ENCODE data around the gene TTC39A. TPM values are rescaled to one million over a fixed set of nuclear protein-coding genes. Genes with fewer than 3 reads are reported as not detected.

Gene TTC39A
- total RNA-seq, 2 donors from 2014 or later = 0.51 to 0.77 TPM

DNA sequence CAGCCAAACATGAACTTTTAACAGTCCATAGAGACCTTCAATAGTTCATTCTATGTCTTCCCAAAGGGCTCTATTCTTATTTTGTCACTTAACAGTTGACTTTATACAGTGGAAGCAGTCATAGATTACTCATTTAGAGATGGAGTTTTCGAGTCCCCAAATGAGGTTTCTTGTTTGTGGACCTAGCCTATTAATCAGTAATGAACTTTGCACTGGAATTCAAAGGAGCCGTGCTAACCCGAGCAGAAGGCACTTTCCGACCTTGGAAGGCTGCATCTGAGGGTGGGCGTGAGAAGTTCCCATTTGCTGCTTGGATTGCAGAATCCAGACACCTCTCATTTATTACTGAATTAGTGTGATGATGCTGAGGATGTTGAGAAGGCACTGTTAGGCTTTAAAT is 46.4 kb downstream of the TTC39A start:
- ATAC-seq (replicated peaks in 1 of 2) = peak in 1 of 2 donors; percentile 16
- Mint-ChIP-seq H3K27ac (no peak overlapping the region), H3K27me3 (ENCODE audit: low read depth) (no peaks in the 10 kb centered on the region)

DNA sequence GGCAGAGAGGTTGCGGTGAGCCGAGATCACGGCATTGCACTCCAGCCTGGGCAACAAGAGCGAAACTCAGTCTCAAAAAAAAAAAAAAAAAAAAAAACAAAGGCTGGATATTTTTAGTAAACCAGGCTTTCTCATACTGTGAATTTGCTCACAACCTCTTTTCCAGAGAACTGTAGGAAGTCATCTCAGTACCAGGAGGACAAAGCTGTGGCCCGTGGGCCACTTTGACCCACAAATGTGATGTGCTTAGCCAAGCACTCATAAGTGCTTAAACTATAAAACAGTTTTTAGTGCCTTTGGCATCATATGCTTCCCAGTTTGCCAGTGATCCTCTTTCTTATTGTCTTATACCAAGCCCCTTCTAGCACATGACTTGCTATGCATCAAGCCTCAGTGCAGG is 47.8 kb downstream of the TTC39A start:
- H3K4me1 Mint-ChIP-seq (ENCODE audit: low read depth) = peaks cover 30% of the 10 kb centered on the region
- no peaks in the 10 kb centered on the region for H3K27me3 Mint-ChIP-seq (ENCODE audit: low read depth)
- H3K27ac Mint-ChIP-seq = no peak overlapping the region
- H3K36me3 Mint-ChIP-seq (ENCODE audit: insufficient read depth in 2 of 2) = peaks cover 0 to 1% of the 10 kb centered on the region in 2 donors
- no peaks in the 10 kb centered on the region for H3K9me3 Mint-ChIP-seq
- DNase-seq (peak; percentile 30 to 36), ATAC-seq (replicated peaks in 1 of 2) (peak; percentile 73 to 74)
- peak overlapping the region in 1 of 2 donors; percentile 32 for H3K4me3 Mint-ChIP-seq

More for the DNA sequence above, 46.4 kb downstream of the TTC39A start:
- DNase-seq = no peak
- H3K4me3 Mint-ChIP-seq = peak overlapping the region; percentile 58 to 74
- H3K4me1 Mint-ChIP-seq (ENCODE audit: low read depth) = peaks cover 30% of the 10 kb centered on the region
- peaks cover 0 to 1% of the 10 kb centered on the region in 2 donors for H3K36me3 Mint-ChIP-seq (ENCODE audit: insufficient read depth in 2 of 2)
- no peaks in the 10 kb centered on the region for H3K9me3 Mint-ChIP-seq

- H3K9me3 Mint-ChIP-seq = no peaks in the 10 kb centered on the region
- ATAC-seq (replicated peaks in 1 of 2) (no peak), DNase-seq (no peak)
- H3K4me1 Mint-ChIP-seq (ENCODE audit: low read depth) = peaks cover 30% of the 10 kb centered on the region
- H3K27me3 Mint-ChIP-seq (ENCODE audit: low read depth) = no peaks in the 10 kb centered on the region
- H3K36me3 Mint-ChIP-seq (ENCODE audit: insufficient read depth in 2 of 2) = no peaks in the 10 kb centered on the region
- H3K27ac Mint-ChIP-seq = no peak overlapping the region
- H3K4me3 Mint-ChIP-seq = no peak overlapping the region
Observed at GRCh38 chr1:51281807-51282206, 48.6 kb downstream of the TTC39A start.

- H3K36me3 Mint-ChIP-seq (ENCODE audit: insufficient read depth in 2 of 2) = no peaks in the 10 kb centered on the region
- peaks cover 29% of the 10 kb centered on the region for H3K4me1 Mint-ChIP-seq (ENCODE audit: low read depth)
- no peak for DNase-seq
- H3K27ac Mint-ChIP-seq = no peak overlapping the region
- ATAC-seq (replicated peaks in 1 of 2) = no peak
- H3K27me3 Mint-ChIP-seq (ENCODE audit: low read depth) = no peaks in the 10 kb centered on the region
- H3K9me3 Mint-ChIP-seq = no peaks in the 10 kb centered on the region
- H3K4me3 Mint-ChIP-seq = no peak overlapping the region
Observed at GRCh38 chr1:51280321-51280978, 49.9 kb downstream of the TTC39A start.

- no peak overlapping the region for H3K4me3 Mint-ChIP-seq
- peaks cover 0 to 3% of the 10 kb centered on the region in 2 donors for H3K36me3 Mint-ChIP-seq (ENCODE audit: insufficient read depth in 2 of 2)
- H3K27ac Mint-ChIP-seq = no peak overlapping the region
- DNase-seq = no peak
- H3K4me1 Mint-ChIP-seq (ENCODE audit: low read depth) = no peaks in the 10 kb centered on the region
- no peaks in the 10 kb centered on the region for H3K27me3 Mint-ChIP-seq (ENCODE audit: low read depth)
- ATAC-seq (replicated peaks in 1 of 2) = no peak
- no peaks in the 10 kb centered on the region for H3K9me3 Mint-ChIP-seq
Observed at GRCh38 chr1:51276286-51276685, 54.1 kb downstream of the TTC39A start.

DNA sequence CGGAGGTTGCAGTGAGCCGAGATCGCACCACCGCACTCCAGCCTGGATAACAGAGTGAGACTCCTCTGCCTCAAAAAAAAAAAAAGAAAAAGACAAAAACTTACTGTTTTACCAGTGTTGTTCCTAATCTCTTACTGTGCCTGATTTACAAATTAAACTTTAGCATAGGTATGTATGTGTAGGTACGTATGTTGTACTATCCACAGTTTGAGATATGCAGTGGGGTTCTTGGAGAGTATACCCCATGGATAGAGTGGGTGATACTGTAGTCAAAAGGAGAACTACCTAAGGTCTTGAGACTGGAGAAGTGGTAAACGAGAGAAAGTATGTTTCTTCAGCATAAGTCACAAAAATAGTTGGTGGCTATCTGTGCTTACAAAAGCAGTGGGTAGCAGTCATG is 55.7 kb downstream of the TTC39A start:
- ATAC-seq (replicated peaks in 1 of 2) (no peak), DNase-seq (no peak)
- no peak overlapping the region for H3K27ac Mint-ChIP-seq
- no peak overlapping the region for H3K4me3 Mint-ChIP-seq
- no peaks in the 10 kb centered on the region for H3K4me1 Mint-ChIP-seq (ENCODE audit: low read depth)
- peaks cover 2 to 6% of the 10 kb centered on the region in 2 donors for H3K36me3 Mint-ChIP-seq (ENCODE audit: insufficient read depth in 2 of 2)
- H3K9me3 Mint-ChIP-seq = no peaks in the 10 kb centered on the region
- no peaks in the 10 kb centered on the region for H3K27me3 Mint-ChIP-seq (ENCODE audit: low read depth)

- DNase-seq (no peak), ATAC-seq (replicated peaks in 1 of 2) (no peak)
- H3K36me3 Mint-ChIP-seq (ENCODE audit: insufficient read depth in 2 of 2) = peaks cover 2 to 6% of the 10 kb centered on the region in 2 donors
- H3K27ac Mint-ChIP-seq = no peak overlapping the region
- no peak overlapping the region for H3K4me3 Mint-ChIP-seq
- H3K4me1 Mint-ChIP-seq (ENCODE audit: low read depth) = peaks cover 9% of the 10 kb centered on the region
- no peaks in the 10 kb centered on the region for H3K9me3 Mint-ChIP-seq
- no peaks in the 10 kb centered on the region for H3K27me3 Mint-ChIP-seq (ENCODE audit: low read depth)
Observed at GRCh38 chr1:51272916-51273315, 57.4 kb downstream of the TTC39A start.

DNA sequence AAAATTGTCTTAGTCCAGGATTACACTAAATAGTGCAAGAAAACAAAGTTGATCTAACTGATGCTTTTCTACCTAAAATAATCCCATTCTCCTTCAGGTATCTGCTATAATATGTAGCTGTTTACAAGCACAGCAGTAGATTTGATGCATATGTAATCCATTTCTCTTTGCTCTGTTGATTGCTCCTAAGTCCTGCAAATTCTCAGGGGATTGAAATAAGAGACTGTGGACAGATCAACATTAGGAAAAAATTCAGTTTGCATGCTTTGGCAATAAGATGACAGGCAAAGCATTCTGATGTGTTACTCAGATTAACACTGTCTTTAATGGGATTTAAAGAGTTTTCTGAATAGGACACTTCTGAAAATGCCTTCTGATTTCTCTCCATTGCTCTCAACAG is 59.6 kb downstream of the TTC39A start:
- peaks cover 24% of the 10 kb centered on the region for H3K4me1 Mint-ChIP-seq (ENCODE audit: low read depth)
- no peak overlapping the region for H3K4me3 Mint-ChIP-seq
- H3K36me3 Mint-ChIP-seq (ENCODE audit: insufficient read depth in 2 of 2) = peaks cover 2 to 6% of the 10 kb centered on the region in 2 donors
- H3K9me3 Mint-ChIP-seq = no peaks in the 10 kb centered on the region
- H3K27me3 Mint-ChIP-seq (ENCODE audit: low read depth) = no peaks in the 10 kb centered on the region
- H3K27ac Mint-ChIP-seq = no peak overlapping the region
- DNase-seq = no peak
- ATAC-seq (replicated peaks in 1 of 2) = no peak

DNA sequence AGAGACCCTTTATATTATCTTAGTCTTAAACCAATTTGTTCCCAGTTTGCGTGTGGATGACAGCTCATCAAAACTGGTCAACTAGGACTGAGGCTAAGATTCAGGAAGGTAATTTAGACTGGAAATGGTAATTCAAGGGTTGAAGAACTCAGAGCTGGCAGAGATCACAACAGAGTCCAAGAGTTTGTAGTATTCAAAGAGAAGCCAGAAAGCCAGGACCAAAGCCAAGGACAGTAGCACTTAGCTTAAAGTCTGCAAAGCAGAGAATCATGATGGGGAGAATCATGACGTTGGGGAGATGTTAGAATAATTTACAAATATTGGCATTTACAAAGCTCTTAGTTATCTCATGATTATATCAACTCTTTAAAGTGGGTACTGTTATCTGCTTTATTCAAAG is 61.7 kb downstream of the TTC39A start:
- Mint-ChIP-seq H3K36me3 (ENCODE audit: insufficient read depth in 2 of 2) (peaks cover 2 to 6% of the 10 kb centered on the region in 2 donors), H3K27ac (no peak overlapping the region), H3K4me3 (no peak overlapping the region), H3K9me3 (no peaks in the 10 kb centered on the region), H3K4me1 (ENCODE audit: low read depth) (peaks cover 43% of the 10 kb centered on the region), H3K27me3 (ENCODE audit: low read depth) (no peaks in the 10 kb centered on the region)
- ATAC-seq (replicated peaks in 1 of 2) = no peak
- no peak for DNase-seq

- Mint-ChIP-seq H3K4me3 (no peak overlapping the region), H3K36me3 (ENCODE audit: insufficient read depth in 2 of 2) (peaks cover 2 to 6% of the 10 kb centered on the region in 2 donors), H3K4me1 (ENCODE audit: low read depth) (peaks cover 55% of the 10 kb centered on the region), H3K27me3 (ENCODE audit: low read depth) (no peaks in the 10 kb centered on the region), H3K9me3 (no peaks in the 10 kb centered on the region), H3K27ac (no peak overlapping the region)
- no peak for DNase-seq
- ATAC-seq (replicated peaks in 1 of 2) = no peak
Observed at GRCh38 chr1:51266791-51267190, 63.6 kb downstream of the TTC39A start.

GRCh38 chr1:51266181-51266580 is 64.2 kb downstream of the TTC39A start:
- ATAC-seq (replicated peaks in 1 of 2) (no peak), DNase-seq (no peak)
- Mint-ChIP-seq H3K4me1 (ENCODE audit: low read depth) (peaks cover 61% of the 10 kb centered on the region), H3K4me3 (no peak overlapping the region), H3K36me3 (ENCODE audit: insufficient read depth in 2 of 2) (peaks cover 2% of the 10 kb centered on the region in 2 donors), H3K27ac (no peak overlapping the region), H3K27me3 (ENCODE audit: low read depth) (no peaks in the 10 kb centered on the region), H3K9me3 (no peaks in the 10 kb centered on the region)

GRCh38 chr1:51265618-51266017 is 64.7 kb downstream of the TTC39A start:
- Mint-ChIP-seq H3K36me3 (ENCODE audit: insufficient read depth in 2 of 2) (no peaks in the 10 kb centered on the region), H3K4me3 (no peak overlapping the region), H3K27me3 (ENCODE audit: low read depth) (no peaks in the 10 kb centered on the region), H3K9me3 (no peaks in the 10 kb centered on the region), H3K4me1 (ENCODE audit: low read depth) (peaks cover 67% of the 10 kb centered on the region), H3K27ac (peak overlapping the region; percentile 67)
- ATAC-seq (replicated peaks in 1 of 2) (no peak), DNase-seq (no peak)

GRCh38 chr1:51264451-51264850 is 65.9 kb downstream of the TTC39A start:
- ATAC-seq (replicated peaks in 1 of 2) = no peak
- Mint-ChIP-seq H3K27me3 (ENCODE audit: low read depth) (no peaks in the 10 kb centered on the region), H3K36me3 (ENCODE audit: insufficient read depth in 2 of 2) (no peaks in the 10 kb centered on the region), H3K27ac (no peak overlapping the region), H3K9me3 (no peaks in the 10 kb centered on the region), H3K4me3 (no peak overlapping the region), H3K4me1 (ENCODE audit: low read depth) (peaks cover 73% of the 10 kb centered on the region)
- no peak for DNase-seq

Measured in activated T-cell treated with anti-CD3 and anti-CD28 coated beads, Interleukin-2, amount 50 U/mL, for 72 hours (primary cell).